CD4-positive, alpha-beta T cell (primary cell): ENCODE results near the gene PKD1L1. TPM values are rescaled to one million over a fixed set of nuclear protein-coding genes. Genes with fewer than 3 reads are reported as not detected.

Experiments used
- ATAC-seq: fragments of 200-7000 bp; cut with Tn5 transposase; one replicate; pipeline ENCODE4 v1.10.0; 2022; ENCODE audit warnings: mild to moderate bottlenecking; ENCODE audit not compliant: poor library complexity
- CTCF ChIA-PET: fragments of 350-600 bp; sonication (Branson Sonifier 250); formaldehyde crosslinking; loops from one replicate; lab custom pipeline; 2021; ENCODE audit warnings: antibody characterized with exemption, inconsistent platforms; lab: Charles Lee
- POLR2A ChIA-PET: fragments of 350-600 bp; sonication (Branson Sonifier 250); formaldehyde crosslinking; loops from one replicate; lab custom pipeline; 2021; ENCODE audit warnings: antibody characterized with exemption, inconsistent platforms; lab: Charles Lee
- DNase-seq, 14 experiments: peaks; one replicate each; pipeline ENCODE4 v3.0.0-alpha.2; 2013 to 2020; ENCODE audit warnings: mixed read lengths in 2 of 14
- H3K27ac ChIP-seq, 2 donors: one replicate each; pipeline versions ENCODE4 v1.5.1 to v1.7.0; 2013; ENCODE audit warnings: low read length in 2 of 2, low read depth in 1 of 2, mild to moderate bottlenecking in 1 of 2
- H3K27me3 ChIP-seq, 2 experiments: 1 replicate in 1 of 2; 2 replicates in 1 of 2; pipeline versions ENCODE4 v1.6.1 to v1.7.0; 2013; ENCODE audit warnings: low read length in 2 of 2, control low read depth in 1 of 2, mild to moderate bottlenecking in 1 of 2, moderate library complexity in 1 of 2; ENCODE audit not compliant: insufficient read depth in 2 of 2, control insufficient read depth in 1 of 2
- H3K36me3 ChIP-seq: one replicate; pipeline ENCODE4 v1.6.1; 2013; ENCODE audit warnings: low read length, control low read depth; ENCODE audit not compliant: insufficient read depth
- H3K4me1 ChIP-seq: one replicate; pipeline ENCODE4 v1.6.1; 2013; ENCODE audit warnings: low read length, control low read depth; ENCODE audit not compliant: insufficient read depth
- H3K4me3 ChIP-seq: one replicate; pipeline ENCODE4 v1.5.1; 2013; ENCODE audit warnings: mild to moderate bottlenecking, low read length, moderate library complexity
- H3K9me3 ChIP-seq, 2 experiments: 1 replicate in 1 of 2; 2 replicates in 1 of 2; pipeline versions ENCODE4 v1.6.1 to v1.7.0; 2013; ENCODE audit warnings: low read length in 2 of 2, mild to moderate bottlenecking in 2 of 2, control low read depth in 1 of 2, moderate library complexity in 1 of 2; ENCODE audit not compliant: control insufficient read depth in 1 of 2, insufficient read depth in 1 of 2
- H3K27ac Mint-ChIP-seq: one replicate; pipeline ENCODE4 v1.8.0; 2020; ENCODE audit warnings: mixed read lengths
- H3K27me3 Mint-ChIP-seq: one replicate; pipeline ENCODE4 v1.8.0; 2021; ENCODE audit warnings: mixed read lengths
- H3K36me3 Mint-ChIP-seq: one replicate; pipeline ENCODE4 v1.8.0; 2021; ENCODE audit warnings: low read depth, mixed read lengths
- H3K4me1 Mint-ChIP-seq: one replicate; pipeline ENCODE4 v1.8.0; 2021; ENCODE audit warnings: low read depth, mixed read lengths
- H3K4me3 Mint-ChIP-seq: one replicate; pipeline ENCODE4 v1.8.0; 2020; ENCODE audit warnings: mild to moderate bottlenecking, mixed read lengths
- H3K9me3 Mint-ChIP-seq: one replicate; pipeline ENCODE4 v1.8.0; 2020; ENCODE audit warnings: mixed read lengths
- intact Hi-C, 2 experiments: fragments of 100-400 bp; cut with DNase I in 1 of 2; cut with micrococcal nuclease in 1 of 2; formaldehyde crosslinking; loops; one replicate each; pipeline versions ENCODE4 v1.15.1 to v1.9.0; 2023 to 2025; cut with DNase I, micrococcal nuclease
- total RNA-seq, 174 experiments: library from RNA in 2 of 174; stranded (reverse) in 2 of 174; gene quantifications; one replicate each; pipeline ENCODE4 v1.2.3 and lab custom pipeline; 2021 to 2026
- TF ChIP-seq, protein P1 (sequence below): fragments of 200-600 bp; IDR thresholded peaks from one replicate; pipeline ENCODE4 v1.8.0; 2022; ENCODE audit warnings: antibody characterized with exemption, mild to moderate bottlenecking

PKD1L1 gene
- total RNA-seq, 2 experiments from 2014 or later = 0.20 to 0.25 TPM

GRCh38 chr7:47830015-47830414, 118.3 kb downstream of the PKD1L1 start:
- POLR2A ChIA-PET = no interaction called here

DNA sequence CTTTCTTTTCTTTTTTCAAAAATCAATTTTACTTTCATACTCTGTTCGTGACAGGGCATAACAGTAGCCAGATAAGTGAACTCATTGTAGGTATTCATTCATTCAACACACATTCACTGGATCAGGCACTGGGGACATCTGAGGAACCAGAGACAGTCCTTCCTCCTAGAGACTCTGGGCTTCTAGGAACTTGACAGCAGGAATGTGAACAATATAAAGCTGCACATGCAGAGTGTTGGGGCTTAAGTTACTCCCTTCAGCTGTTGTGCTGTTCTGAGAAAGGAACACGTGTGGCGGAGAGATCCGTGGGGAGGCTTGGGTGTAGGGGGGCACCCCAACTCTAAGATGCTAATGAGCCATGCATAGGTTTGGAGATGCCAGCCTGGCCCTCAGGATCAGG, 120.4 kb downstream of the PKD1L1 start:
- Mint-ChIP-seq H3K27ac (no peak overlapping the region), H3K4me1 (no peaks in the 10 kb centered on the region), H3K9me3 (no peaks in the 10 kb centered on the region), H3K27me3 (no peaks in the 10 kb centered on the region), H3K36me3 (no peaks in the 10 kb centered on the region), H3K4me3 (no peak overlapping the region)
- ChIA-PET CTCF (no interaction called here), POLR2A (no interaction called here)
- TF ChIP-seq, protein P1, sequence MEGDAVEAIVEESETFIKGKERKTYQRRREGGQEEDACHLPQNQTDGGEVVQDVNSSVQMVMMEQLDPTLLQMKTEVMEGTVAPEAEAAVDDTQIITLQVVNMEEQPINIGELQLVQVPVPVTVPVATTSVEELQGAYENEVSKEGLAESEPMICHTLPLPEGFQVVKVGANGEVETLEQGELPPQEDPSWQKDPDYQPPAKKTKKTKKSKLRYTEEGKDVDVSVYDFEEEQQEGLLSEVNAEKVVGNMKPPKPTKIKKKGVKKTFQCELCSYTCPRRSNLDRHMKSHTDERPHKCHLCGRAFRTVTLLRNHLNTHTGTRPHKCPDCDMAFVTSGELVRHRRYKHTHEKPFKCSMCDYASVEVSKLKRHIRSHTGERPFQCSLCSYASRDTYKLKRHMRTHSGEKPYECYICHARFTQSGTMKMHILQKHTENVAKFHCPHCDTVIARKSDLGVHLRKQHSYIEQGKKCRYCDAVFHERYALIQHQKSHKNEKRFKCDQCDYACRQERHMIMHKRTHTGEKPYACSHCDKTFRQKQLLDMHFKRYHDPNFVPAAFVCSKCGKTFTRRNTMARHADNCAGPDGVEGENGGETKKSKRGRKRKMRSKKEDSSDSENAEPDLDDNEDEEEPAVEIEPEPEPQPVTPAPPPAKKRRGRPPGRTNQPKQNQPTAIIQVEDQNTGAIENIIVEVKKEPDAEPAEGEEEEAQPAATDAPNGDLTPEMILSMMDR = no peak
- intact Hi-C loops = no loop called here
- Histone ChIP-seq H3K4me3 (no peak overlapping the region), H3K36me3 (no peaks in the 10 kb centered on the region), H3K27me3 (no peaks in the 10 kb centered on the region), H3K9me3 (no peaks in the 10 kb centered on the region), H3K4me1 (no peaks in the 10 kb centered on the region), H3K27ac (no peak overlapping the region)
- DNase-seq = no peak
- no peak for ATAC-seq

More at GRCh38 chr7:47830015-47830414, 118.3 kb downstream of the PKD1L1 start:
- Mint-ChIP-seq H3K9me3 (no peaks in the 10 kb centered on the region), H3K36me3 (no peaks in the 10 kb centered on the region), H3K4me3 (no peak overlapping the region), H3K27ac (no peak overlapping the region), H3K4me1 (no peaks in the 10 kb centered on the region), H3K27me3 (no peaks in the 10 kb centered on the region)
- DNase-seq (no peak), ATAC-seq (no peak)
- Histone ChIP-seq H3K4me1 (no peaks in the 10 kb centered on the region), H3K27me3 (no peaks in the 10 kb centered on the region), H3K4me3 (no peak overlapping the region), H3K27ac (no peak overlapping the region), H3K9me3 (no peaks in the 10 kb centered on the region), H3K36me3 (no peaks in the 10 kb centered on the region)
- TF ChIP-seq, protein P1 = no peak
- CTCF ChIA-PET = no interaction called here
- intact Hi-C loops = no loop called here

GRCh38 chr7:47827351-47827756, 120.9 kb downstream of the PKD1L1 start:
- DNase-seq (no peak), ATAC-seq (no peak)
- Histone ChIP-seq H3K9me3 (no peaks in the 10 kb centered on the region), H3K4me1 (no peaks in the 10 kb centered on the region), H3K4me3 (no peak overlapping the region), H3K27ac (no peak overlapping the region), H3K27me3 (no peaks in the 10 kb centered on the region), H3K36me3 (no peaks in the 10 kb centered on the region)
- intact Hi-C loops = no loop called here
- ChIA-PET CTCF (no interaction called here), POLR2A (no interaction called here)
- no peak overlapping the region for H3K27ac Mint-ChIP-seq
- TF ChIP-seq, protein P1 = no peak
- H3K4me1 Mint-ChIP-seq = no peaks in the 10 kb centered on the region
- no peaks in the 10 kb centered on the region for H3K9me3 Mint-ChIP-seq
- H3K27me3 Mint-ChIP-seq = no peaks in the 10 kb centered on the region
- H3K36me3 Mint-ChIP-seq = no peaks in the 10 kb centered on the region
- no peak overlapping the region for H3K4me3 Mint-ChIP-seq
